DMS 273 (cell line): Measurements from ENCODE around the gene ZBTB20.
"Not testable (repeated sequence)": the region's sequence is repeated elsewhere in the genome, so short reads cannot be mapped to it uniquely, and the experiment has no call there.

Experiments used
- DNase-seq: peaks from one replicate; lab custom pipeline; 2025; ENCODE audit not compliant: unreplicated experiment; lab: John Stamatoyannopoulos, UW

The ZBTB20 gene

DNA sequence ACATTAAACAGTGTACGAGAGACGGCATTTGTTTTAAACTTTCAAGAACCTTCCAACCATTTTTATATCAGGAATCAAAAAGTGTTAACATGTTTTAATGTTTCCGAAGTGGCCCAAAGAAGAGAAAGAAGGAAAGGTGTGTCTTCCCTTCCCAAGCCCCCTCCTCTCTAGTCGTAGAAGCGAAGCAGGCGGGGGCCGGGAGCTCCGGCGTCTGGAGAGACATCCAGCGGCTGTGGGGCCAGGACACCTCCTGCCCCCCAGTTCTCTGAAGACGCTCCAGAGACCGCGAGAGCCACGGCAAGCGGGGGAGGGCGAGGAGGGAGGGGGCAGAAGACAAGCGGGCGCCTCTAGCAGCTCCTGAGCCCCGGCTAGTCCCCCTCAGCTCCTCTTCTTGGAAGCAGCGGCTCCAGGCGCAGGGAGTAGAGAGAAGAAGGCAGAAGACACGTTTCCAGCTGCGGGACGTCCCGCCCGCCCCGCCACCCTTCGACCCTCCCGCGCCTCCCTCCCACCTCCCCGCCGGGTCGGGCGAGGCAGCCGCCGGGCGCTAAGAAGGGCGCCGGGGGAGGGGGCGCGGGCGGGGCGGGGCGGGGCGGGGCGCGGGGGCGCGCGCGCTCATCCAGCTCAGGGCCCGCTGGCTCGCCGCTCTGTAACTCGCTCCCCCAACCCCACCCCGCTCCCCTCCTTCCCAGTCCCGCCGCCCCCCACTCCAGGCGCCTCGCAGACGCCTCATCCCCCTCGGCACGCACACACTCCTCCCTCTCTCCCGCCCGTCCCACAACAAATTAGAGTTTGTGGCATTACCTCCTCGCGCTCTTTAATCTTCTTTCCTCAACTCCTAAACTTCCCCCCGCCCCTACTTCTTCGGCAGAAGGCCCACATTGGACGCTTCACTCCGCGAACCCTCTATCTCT lies at the start of gene ZBTB20:
Gene ZBTB20, minus strand, starts transcription at position 871 of the 911 bp plus-strand sequence.
- peak; percentile 96 for DNase-seq

DNA sequence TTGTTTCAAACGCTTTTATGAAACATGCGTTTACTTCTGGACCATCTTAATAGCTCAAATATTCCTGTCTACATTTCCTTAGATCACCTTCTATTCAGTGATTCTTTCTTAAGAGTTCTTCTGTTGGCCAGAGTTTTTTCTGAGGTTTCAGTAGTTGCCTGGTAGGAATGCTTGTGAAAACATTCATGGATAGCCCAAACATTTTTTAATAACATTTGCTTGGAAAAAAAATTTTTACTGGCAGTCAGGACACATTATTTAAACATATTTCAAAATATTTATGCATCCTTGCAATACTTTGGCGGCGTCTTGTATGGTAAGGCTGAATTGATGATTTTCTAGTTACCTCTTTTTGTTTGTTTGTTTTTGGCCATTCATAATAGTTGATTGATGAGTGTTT lies 47.4 kb upstream of the ZBTB20 start:
- DNase-seq: no peak

DNA sequence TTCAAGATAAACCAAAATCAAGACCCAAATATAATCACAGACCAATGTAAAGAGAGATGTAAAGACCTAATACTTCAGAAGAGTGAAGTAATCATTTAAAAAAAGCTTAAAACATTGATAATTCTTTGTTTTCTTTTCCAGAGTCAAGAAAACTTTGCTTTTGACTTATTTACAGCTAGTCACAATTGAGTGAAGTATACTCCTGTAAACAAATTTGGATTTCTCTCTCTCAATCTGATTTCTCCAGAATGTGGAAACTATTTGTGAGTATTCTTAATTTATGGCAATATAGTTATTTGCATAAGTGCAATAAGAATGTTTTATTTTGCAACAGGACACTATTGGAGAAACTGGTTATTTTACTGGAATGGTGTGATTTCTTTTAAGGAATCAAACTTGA lies 43.7 kb upstream of the ZBTB20 start:
- DNase-seq: no peak

DNA sequence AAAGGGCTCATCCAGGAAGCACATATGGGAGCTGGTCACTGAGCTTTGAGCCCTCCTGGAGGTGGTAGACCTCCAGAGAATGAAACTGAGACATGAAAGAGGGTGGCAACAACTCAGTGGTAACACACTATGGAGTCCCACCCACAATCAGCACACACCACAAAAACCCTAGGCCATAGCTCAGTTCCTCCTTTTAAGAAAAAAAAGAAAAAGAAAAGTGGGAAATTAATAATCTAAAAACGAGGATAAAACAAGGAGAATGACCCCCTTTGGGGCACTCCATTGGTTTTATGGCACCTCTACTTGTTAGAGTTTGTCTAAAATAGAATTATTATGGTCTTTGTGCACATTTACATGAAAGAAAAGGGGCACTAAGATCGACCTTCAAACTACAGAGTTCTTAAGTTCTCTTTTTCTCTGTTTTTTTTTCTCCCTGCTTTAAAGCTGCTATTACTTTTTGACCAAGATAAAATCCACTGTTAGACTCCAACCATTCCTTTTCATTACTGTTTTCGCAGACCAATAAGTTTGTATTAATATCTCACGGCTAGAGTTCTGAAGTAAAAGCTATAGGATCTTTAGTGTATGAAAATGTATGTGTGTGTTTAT lies 40.2 kb upstream of the ZBTB20 start:
- no peak for DNase-seq

DNA sequence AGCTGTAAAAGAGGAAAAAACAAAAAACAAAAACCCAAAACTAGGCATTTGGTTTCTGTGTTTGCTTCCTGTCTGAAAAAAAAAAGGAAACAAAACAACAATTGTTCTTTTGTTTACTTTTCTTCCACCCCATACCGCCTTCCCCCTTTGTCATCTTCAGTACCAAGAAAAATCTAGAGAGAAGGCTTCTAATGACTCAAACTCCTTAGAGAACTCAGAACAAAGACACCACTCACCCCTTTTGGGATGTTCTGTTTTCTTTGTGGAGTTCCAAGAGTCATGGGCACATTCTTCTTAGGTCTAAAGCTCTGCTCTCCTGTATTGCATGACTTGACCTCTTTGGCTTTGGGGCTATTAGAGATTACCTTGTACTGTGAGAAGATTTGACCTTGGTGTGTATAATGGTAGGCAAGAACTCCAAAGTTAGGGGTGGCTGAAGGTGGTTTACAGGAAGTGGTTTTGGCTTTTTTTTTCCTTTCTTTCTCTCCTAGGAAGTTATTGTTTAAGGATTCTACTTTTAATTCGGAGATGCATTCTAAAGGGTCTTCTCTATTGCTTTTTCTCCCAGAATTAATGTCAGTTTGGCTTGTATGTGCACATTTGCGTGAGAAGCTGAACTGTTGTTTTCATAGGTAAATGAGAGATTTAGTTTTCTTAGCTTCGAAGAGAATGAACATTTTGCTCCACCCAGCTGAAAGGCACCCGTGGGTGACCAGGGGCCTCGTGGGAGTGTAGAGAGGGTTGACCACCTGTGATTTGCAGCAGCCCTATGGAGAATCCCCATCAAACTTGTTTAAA lies 39.5 kb upstream of the ZBTB20 start:
- no peak for DNase-seq

DNA sequence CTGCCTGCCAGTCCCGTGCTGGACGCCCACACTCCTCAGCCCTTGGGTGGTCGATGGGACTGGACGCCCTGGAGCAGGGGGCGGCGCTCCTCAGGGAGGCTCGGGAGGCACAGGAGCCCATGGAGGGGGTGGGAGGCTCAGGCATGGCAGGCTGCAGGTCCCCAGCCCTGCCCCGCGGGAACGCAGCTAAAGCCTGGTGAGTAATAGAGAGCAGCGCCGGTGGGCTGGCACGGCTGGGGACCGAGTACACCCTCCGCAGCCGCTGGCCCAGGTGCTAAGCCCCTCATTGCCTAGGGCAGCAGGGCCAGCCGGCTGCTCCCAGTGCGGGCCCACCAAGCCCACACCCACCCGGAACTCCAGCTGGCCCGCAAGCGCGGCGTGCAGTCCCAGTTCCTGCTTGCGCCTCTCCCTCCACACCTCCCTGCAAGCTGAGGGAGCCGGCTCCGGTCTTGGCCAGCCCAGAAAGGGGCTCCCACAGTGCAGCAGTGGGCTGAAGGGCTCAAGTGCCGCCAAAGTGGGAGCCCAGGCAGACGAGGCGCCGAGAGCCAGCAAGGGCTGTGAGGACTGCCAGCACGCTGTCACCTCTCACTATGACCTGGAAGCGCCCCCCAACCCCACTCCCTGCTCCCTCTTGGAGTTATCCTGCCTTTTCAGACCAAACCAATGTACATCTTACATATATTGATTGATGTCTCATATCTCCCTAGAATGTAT lies 37.9 kb upstream of the ZBTB20 start:
- DNase-seq: not testable (repeated sequence)

DNA sequence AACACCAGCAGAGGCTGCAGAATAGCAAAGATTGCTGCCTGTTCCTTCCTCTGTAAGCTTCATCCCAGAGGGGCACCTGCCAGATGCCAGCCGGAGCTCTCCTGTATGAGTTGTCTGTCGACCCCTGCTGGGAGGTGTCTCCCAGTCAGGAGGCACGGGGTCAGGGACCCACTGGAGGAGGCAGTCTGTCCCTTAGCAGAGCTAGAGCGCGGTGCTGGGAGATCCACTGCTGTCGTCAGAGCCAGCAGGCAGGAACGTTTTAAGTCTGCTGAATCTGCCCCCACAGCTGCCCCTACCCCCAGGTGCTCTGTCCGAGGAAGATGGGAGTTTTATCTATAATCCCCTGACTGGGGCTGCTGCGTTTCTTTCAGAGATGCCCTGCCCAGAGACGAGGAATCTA lies 31.8 kb upstream of the ZBTB20 start:
- not testable (repeated sequence) for DNase-seq

DNA sequence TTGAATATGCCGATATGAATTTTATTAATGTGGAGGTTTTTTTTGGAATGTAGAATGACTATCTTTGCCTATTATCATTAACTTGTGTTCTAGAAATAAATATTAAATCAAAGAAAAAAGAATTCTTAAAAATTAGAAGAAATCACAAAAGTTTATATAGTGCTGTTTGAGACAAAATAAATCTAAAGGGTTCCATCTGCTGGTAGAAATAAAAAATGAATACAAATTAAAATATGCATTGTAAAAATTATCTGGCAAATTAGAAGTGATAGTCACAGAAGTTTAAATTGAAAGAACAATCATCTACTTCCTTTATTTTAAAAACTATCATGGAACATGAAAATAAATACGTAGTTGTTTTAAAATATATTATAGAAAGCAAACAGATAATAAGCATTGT lies 22.7 kb upstream of the ZBTB20 start:
- DNase-seq: peak; percentile 18

DNA sequence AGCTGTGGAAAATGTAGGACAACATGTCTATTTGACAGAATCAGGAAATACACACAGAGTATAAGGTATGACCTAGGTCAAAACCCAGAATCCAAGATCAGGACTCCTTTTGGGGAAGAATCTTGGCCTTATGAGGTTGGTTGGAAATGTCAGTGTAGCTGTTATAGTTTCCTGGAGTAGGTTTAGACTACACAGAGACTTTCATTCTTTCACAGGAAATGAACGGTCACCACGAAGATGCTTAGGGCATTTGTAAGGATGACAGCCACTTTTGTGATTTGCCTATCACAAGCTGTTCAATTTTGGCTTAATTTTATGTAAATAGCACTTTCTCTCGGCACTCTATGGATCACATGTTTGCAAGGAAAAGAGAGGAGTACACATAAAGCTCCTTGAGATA lies 18.6 kb upstream of the ZBTB20 start:
- no peak for DNase-seq

DNA sequence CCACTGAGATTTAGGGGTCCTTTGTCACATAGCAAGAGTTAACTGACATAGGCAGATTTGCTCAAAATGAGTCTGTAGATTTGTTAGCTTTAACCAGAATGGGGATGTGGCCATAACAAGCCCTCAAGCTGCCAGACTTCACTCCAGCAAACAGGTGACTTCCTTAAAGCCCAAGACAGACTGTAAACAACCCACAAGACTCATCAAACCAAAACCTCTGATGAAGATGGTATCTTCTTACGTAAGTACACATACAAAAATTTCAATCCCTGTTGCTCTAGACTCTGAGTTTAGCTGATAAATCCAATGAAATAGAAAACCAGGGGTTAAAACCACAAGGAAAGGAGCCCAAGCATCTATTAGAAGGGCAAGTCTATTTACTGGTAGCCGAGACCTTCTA lies 18.2 kb upstream of the ZBTB20 start:
- DNase-seq: no peak

DNA sequence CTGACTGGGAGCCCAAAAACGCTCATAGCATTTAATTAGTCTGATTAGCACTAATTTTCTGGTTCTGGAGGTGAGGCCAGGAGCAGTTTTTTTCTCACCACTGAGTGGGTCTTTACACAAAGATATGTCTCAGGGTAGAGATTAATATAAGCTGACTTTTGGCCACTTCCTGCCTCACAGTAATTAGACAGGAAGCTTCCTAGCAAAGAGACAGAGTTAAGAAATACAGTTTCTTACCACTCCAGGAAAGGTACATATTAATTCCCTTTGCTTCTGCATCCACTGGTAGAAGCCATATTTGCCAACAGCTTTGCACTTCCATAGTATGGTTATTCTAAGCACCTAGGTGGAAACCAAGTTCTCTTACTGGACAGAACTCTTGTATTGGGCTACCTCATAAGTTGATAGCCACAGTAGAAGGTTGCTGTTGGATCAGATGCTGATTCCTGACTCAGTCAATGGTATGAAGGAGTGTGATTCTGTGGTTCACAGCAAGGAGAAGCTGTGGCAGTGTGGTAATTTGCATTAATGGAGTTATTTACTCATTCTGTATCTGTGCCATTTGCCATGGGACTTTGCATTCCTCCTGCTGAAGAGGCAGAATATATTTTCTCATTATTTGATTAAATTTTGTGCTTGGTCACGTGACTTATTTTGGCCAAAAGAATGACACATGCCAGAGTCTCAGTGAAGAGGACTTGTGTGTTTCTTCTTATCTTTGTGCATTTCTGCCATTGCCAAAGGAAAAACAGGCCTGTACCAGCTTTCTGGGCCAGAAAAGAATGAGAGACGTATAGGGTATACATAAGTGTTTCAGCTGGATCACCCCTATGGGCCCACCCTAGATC lies 17.5 kb upstream of the ZBTB20 start:
- DNase-seq: no peak

DNA sequence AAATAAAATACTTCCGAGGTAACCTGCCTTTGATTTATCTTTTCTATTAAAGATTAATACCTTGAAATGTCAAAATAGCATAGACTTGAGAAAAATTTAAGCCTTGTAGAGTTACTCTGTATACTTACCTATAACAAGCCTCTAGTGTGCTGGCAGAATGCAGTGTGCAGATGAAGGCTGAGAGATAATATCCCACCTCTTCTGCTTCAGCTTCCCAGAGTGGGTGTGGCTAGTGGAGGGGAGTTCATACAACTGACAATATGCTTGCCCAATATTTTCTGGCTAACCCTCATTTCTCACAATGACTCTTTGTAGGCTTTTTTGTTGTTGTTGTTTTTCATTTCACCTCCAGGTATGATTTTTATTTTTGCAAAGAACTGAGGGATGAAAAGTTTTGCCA lies 15.7 kb upstream of the ZBTB20 start:
- no peak for DNase-seq

DNA sequence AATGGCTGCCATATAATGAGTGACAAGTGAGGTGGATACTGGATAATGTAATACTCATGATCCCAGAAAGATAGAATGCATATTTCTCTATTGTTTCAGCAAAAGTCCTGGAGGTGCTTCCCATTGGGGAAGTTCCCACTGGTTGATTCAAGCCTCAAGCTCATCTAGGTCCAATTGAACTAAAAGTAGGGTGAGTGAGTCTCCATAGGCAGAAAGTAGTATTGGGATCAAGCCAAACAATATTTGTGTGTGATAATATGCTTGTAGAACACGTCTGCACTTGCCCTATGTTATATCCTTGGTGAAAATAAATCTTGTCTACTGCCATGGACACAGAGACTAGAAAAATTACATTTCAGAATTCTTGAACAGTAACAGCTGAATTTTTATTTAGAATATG lies 14.8 kb upstream of the ZBTB20 start:
- DNase-seq: no peak

DNA sequence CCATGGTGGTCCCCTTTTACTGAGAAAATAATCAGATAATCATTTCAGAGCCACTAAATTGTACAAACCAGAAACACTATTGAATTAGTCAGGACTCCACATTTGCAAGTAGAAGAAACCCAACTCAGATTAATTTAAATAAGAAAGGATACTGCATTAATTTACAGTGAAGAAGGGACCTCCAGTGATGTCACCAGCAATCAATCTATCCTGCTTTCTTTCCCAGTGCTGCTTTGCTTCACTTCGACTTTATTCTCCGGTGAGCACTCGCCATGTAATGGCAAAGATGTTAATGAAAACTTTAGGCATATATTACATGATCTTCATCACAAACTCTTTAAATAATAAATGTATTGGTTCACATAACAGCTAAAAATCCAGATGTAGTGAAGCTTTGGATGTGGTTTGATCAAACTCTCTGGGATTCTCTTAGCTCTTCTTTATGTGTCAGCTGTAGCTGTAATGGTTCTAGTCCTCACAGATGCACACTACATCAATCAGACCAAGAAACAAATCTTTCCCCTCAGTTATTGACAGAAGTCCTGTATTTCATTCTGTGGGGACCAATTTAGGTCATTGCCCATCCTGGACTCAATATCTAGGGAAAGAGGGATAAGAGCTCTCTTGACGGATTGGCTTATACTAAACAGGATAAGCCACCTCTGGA lies 14.2 kb upstream of the ZBTB20 start:
- DNase-seq: no peak

DNA sequence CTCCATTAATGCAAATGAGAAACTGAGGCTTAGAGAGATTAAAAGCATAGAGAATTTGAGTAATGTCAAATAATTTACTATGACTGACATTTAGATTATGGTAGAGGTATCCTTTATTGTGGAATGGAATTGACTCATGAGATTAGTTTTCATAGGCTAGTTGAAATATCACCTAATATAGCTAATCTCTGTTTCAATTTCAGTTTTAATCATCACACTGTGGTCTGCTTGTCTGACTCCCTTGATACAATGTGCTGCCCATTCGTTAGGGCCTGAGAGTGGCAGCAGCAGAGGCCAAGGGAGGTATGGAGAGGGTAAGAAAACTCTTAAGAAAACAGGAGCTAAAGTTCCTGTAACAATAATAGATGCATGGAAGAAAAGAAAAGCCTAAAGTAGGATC lies 13.2 kb upstream of the ZBTB20 start:
- DNase-seq: no peak

DNA sequence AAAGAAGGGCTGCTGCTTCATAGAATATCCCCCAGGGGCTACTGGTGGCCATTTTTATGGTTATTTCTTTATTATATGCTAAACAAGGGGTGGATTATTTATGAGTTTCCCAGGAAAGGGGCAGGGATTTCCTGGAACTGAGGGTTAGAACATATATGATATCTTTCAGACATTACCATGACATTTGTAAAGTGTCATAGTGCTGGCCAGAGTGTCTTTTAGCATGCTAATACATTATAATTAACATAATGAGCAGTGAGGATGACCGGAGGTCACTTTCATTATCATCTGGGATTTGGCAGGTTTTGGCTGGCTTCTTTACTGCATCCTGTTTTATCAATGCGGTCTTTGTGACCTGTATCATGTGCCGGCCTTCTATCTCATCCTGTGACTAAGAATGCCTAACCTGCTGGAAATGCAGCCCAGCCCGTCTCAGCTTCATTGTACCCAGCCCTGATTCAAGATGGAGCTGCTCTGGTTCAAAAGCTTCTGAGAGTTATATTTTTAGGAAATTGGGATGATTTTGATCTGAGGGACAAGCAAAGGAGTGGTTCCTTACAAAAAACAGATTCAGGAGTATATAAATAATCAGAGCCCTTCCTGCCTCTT lies 9.1 kb upstream of the ZBTB20 start:
- DNase-seq: no peak

DNA sequence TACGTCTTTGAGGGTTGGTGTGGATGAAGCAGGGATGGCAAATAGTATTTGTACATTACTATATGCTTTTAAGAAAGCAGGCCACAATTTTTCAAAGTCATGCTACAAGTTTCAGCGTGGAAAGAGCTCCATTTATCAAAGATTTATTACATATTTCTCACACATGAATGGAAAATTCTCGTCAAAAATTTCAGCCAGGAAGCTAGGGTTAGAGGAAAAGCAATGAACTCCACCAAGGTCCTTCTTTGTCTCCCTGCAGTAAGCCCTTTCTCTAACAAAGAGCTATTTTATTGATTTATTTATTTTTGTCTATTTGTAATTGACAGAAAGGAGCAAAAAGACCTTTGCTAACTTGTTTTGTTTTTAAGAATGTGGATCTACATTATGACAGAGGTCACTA lies 7.5 kb upstream of the ZBTB20 start:
- DNase-seq: no peak

DNA sequence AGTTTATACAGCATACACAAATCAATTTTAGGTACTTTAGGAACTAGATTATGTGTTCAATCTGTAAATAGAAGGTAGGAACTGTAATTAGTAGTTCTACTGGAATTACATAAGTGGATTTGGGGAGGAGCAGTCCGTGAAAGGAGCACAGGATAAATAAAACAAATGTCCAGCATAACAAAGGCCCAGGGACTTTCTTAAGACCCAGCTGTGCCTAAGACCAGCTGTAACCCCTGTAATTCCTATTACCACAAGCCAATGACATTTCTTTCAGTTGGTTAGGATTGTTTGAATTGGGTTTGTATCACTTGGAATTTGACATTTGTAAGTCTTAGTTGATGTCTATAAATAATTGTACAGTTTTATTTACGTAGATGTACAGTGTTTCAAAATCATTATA lies 4.8 kb upstream of the ZBTB20 start:
- no peak for DNase-seq

DNA sequence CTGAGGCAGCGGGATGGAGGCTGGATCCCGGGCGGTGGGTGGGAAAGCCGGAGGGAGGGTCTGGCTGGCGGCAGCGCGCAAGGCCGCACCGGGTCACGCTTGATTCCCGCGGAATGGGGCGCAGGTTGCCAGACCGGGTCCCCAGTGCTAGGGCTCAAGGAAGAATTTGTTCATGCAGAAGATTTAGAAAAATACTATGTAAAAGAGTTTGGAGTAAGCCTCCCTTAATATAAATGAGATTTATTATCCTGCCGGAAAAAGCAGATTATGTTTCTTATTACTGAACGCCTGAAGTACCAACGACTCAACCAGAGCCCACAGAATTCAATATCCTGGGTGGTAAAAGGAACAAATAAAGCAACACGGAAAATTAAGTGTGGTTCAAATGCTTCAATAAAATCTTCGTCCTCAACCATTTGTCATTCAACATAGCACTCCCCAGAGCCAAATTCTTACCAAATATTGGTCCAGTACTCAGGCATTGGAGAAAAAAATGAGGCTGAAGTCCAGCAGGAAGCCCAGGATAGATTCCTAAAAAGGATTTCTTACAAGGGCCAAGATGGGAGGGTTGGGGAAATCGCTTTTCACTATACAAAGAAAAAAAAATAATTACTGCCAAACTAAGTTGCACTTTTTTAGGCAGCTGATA lies 1.2 kb upstream of the ZBTB20 start:
- peak; percentile 68 for DNase-seq
